SK-N-SH treated with all-trans-retinoic acid at 6 μM for 48 hours (cell line): ENCODE data around the gene CDC42.
"Not testable (repeated sequence)": the region's sequence is repeated elsewhere in the genome, so short reads cannot be mapped to it uniquely, and the experiment has no call there.

Source experiments
- TOX ChIP-seq: fragments of 250-450 bp; sonication (Bioruptor Pico); IDR thresholded peaks from 2 replicates; pipeline ENCODE4 v1.8.0; 2021; ENCODE audit warnings: mild to moderate bottlenecking, moderate library complexity, borderline replicate concordance
- TF ChIP-seq, protein P1 (sequence below): fragments of 250-450 bp; sonication (Bioruptor Pico); IDR thresholded peaks from 2 replicates; pipeline ENCODE4 v1.8.0; 2020; ENCODE audit warnings: mild to moderate bottlenecking, moderate library complexity, borderline replicate concordance
- TF ChIP-seq, protein P2 (sequence below): fragments of 250-450 bp; sonication (Bioruptor Pico); IDR thresholded peaks from 2 replicates; pipeline ENCODE4 v1.5.0; 2020; ENCODE audit warnings: mild to moderate bottlenecking, moderate library complexity
- TF ChIP-seq, protein P3 (sequence below): fragments of 250-450 bp; sonication (Bioruptor Pico); IDR thresholded peaks from 2 replicates; pipeline ENCODE4 v1.5.1; 2020; ENCODE audit warnings: low read depth, mild to moderate bottlenecking, moderate library complexity

DNA sequence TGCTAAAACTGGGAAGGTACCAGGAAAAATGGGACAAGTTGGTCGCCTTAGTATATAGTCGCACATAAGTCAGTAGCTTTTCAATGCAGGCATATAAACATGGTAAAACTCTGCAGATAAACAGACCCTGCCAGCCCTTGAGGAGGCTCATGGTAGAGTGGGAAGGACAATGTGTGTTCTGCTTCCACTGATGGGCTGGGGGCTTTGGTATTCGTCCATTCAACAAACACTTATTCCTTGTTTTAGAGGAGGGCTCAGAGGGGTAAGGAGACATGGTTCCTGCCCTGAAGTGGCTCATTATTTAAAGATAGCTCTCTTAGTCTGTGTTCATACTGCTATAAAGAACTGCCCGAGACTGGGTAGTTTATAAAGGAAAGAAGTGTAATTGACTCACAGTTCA is 39.8 kb upstream of the CDC42 start:
- not testable (repeated sequence) for TF ChIP-seq TOX
- TF ChIP-seq, protein P1, sequence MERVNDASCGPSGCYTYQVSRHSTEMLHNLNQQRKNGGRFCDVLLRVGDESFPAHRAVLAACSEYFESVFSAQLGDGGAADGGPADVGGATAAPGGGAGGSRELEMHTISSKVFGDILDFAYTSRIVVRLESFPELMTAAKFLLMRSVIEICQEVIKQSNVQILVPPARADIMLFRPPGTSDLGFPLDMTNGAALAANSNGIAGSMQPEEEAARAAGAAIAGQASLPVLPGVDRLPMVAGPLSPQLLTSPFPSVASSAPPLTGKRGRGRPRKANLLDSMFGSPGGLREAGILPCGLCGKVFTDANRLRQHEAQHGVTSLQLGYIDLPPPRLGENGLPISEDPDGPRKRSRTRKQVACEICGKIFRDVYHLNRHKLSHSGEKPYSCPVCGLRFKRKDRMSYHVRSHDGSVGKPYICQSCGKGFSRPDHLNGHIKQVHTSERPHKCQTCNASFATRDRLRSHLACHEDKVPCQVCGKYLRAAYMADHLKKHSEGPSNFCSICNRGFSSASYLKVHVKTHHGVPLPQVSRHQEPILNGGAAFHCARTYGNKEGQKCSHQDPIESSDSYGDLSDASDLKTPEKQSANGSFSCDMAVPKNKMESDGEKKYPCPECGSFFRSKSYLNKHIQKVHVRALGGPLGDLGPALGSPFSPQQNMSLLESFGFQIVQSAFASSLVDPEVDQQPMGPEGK (CRISPR knock-in tag): not testable (repeated sequence)
- TF ChIP-seq, protein P2, sequence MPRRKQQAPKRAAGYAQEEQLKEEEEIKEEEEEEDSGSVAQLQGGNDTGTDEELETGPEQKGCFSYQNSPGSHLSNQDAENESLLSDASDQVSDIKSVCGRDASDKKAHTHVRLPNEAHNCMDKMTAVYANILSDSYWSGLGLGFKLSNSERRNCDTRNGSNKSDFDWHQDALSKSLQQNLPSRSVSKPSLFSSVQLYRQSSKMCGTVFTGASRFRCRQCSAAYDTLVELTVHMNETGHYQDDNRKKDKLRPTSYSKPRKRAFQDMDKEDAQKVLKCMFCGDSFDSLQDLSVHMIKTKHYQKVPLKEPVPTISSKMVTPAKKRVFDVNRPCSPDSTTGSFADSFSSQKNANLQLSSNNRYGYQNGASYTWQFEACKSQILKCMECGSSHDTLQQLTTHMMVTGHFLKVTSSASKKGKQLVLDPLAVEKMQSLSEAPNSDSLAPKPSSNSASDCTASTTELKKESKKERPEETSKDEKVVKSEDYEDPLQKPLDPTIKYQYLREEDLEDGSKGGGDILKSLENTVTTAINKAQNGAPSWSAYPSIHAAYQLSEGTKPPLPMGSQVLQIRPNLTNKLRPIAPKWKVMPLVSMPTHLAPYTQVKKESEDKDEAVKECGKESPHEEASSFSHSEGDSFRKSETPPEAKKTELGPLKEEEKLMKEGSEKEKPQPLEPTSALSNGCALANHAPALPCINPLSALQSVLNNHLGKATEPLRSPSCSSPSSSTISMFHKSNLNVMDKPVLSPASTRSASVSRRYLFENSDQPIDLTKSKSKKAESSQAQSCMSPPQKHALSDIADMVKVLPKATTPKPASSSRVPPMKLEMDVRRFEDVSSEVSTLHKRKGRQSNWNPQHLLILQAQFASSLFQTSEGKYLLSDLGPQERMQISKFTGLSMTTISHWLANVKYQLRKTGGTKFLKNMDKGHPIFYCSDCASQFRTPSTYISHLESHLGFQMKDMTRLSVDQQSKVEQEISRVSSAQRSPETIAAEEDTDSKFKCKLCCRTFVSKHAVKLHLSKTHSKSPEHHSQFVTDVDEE: not testable (repeated sequence)
- TF ChIP-seq, protein P3, sequence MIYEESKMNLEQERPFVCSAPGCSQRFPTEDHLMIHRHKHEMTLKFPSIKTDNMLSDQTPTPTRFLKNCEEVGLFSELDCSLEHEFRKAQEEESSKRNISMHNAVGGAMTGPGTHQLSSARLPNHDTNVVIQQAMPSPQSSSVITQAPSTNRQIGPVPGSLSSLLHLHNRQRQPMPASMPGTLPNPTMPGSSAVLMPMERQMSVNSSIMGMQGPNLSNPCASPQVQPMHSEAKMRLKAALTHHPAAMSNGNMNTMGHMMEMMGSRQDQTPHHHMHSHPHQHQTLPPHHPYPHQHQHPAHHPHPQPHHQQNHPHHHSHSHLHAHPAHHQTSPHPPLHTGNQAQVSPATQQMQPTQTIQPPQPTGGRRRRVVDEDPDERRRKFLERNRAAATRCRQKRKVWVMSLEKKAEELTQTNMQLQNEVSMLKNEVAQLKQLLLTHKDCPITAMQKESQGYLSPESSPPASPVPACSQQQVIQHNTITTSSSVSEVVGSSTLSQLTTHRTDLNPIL (CRISPR knock-in tag): not testable (repeated sequence)
